ENCODE results near the gene LRIG2.
"Not testable (repeated sequence)": the region's sequence is repeated elsewhere in the genome, so short reads cannot be mapped to it uniquely, and the experiment has no call there.

LRIG2 gene

GRCh38 chr1:113035086-113035485 is 37.9 kb upstream of the LRIG2 start:
- DNase-seq (ENCODE audit: low read depth): no peak
- no peak overlapping the region for H3K4me3 ChIP-seq (ENCODE audit: low read depth, low read length)
- no peak for TF ChIP-seq CTCF (IDR thresholded peaks at IDR 0.05; ENCODE audit: control insufficient read depth, extremely low read depth, insufficient read depth)

- TF ChIP-seq CTCF (IDR thresholded peaks at IDR 0.05; ENCODE audit: control insufficient read depth, extremely low read depth, insufficient read depth): no peak
- DNase-seq (ENCODE audit: low read depth): no peak
- H3K4me3 ChIP-seq (ENCODE audit: low read depth, low read length): no peak overlapping the region
Measured at GRCh38 chr1:113036639-113037321, 36.2 kb upstream of the LRIG2 start.

GRCh38 chr1:113040041-113040440 is 33.0 kb upstream of the LRIG2 start:
- DNase-seq (ENCODE audit: low read depth): no peak
- no peak for TF ChIP-seq CTCF (IDR thresholded peaks at IDR 0.05; ENCODE audit: control insufficient read depth, extremely low read depth, insufficient read depth)
- H3K4me3 ChIP-seq (ENCODE audit: low read depth, low read length): no peak overlapping the region

GRCh38 chr1:113040718-113041412 is 32.1 kb upstream of the LRIG2 start:
- TF ChIP-seq CTCF (IDR thresholded peaks at IDR 0.05; ENCODE audit: control insufficient read depth, extremely low read depth, insufficient read depth): no peak
- DNase-seq (ENCODE audit: low read depth): no peak
- no peak overlapping the region for H3K4me3 ChIP-seq (ENCODE audit: low read depth, low read length)

GRCh38 chr1:113041569-113042284 is 31.3 kb upstream of the LRIG2 start:
- no peak for TF ChIP-seq CTCF (IDR thresholded peaks at IDR 0.05; ENCODE audit: control insufficient read depth, extremely low read depth, insufficient read depth)
- no peak overlapping the region for H3K4me3 ChIP-seq (ENCODE audit: low read depth, low read length)
- no peak for DNase-seq (ENCODE audit: low read depth)

GRCh38 chr1:113042285-113043143 is 30.5 kb upstream of the LRIG2 start:
- H3K4me3 ChIP-seq (ENCODE audit: low read depth, low read length): no peak overlapping the region
- no peak for DNase-seq (ENCODE audit: low read depth)
- peak; percentile 84 for TF ChIP-seq CTCF (IDR thresholded peaks at IDR 0.05; ENCODE audit: control insufficient read depth, extremely low read depth, insufficient read depth)

GRCh38 chr1:113043144-113043488 is 29.9 kb upstream of the LRIG2 start:
- not testable (repeated sequence) for H3K4me3 ChIP-seq (ENCODE audit: low read depth, low read length)

More at GRCh38 chr1:113043144-113043488, 29.9 kb upstream of the LRIG2 start:
- not testable (repeated sequence) for DNase-seq (ENCODE audit: low read depth)

All from LNCaP clone FGC (cell line).